ENCODE data around the gene GALM.

GALM gene

DNA sequence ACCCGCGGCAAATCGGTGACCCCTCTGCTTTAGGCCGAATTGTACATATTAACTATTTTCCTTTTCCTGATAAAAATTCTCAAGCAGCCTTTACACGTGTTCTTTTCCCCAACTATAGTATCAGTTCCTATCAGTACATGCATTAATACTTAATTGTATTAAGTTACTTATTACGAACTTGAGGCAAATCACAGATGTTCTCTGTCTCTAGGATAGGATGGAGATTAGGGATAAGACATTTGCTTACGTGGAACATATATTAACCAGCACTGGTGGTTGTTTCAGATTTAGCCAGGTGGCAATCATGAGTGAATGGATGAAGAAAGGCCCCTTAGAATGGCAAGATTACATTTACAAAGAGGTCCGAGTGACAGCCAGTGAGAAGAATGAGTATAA, 112.8 kb downstream of the GALM start:
- FAIRE-seq = no peak

DNA sequence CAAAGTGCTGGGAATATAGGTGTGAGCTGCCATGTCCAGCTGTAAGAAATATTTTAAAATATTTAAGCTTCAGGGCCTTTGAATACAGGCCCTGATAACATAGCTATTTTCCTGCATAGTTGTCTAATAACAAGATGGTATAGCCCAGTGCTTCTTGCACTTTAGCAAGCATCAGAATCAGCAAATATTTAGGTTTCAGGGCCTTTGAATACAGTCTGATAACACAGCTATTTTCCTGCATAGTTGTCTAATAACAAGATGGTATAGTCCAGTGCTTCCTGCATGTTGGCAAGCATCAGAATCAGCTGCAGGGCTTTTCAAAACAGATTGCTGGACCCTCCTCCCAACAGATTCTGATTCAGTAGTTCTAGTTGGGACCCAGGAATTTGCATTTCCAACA, 117.7 kb downstream of the GALM start:
- no peak for FAIRE-seq

All from A204.1 (cell line).